ENCODE results near the gene TBCD.
"Not testable (repeated sequence)": the region's sequence is repeated elsewhere in the genome, so short reads cannot be mapped to it uniquely, and the experiment has no call there.

The TBCD gene

GRCh38 chr17:82984751-82985427 is 233.0 kb downstream of the TBCD start:
- no peak for DNase-seq (ENCODE audit: low read depth)
- no peak overlapping the region for H3K4me3 ChIP-seq (ENCODE audit: low read depth, low read length)

- H3K4me3 ChIP-seq (ENCODE audit: low read depth, low read length), result no peak overlapping the region
Observed at GRCh38 chr17:82985428-82985805, 233.6 kb downstream of the TBCD start.

GRCh38 chr17:82985973-82986372 is 234.1 kb downstream of the TBCD start:
- H3K4me3 ChIP-seq (ENCODE audit: low read depth, low read length), result no peak overlapping the region
- no peak for DNase-seq (ENCODE audit: low read depth)

More at GRCh38 chr17:82985428-82985805, 233.6 kb downstream of the TBCD start:
- DNase-seq (ENCODE audit: low read depth), result no peak

- DNase-seq (ENCODE audit: low read depth), result not testable (repeated sequence)
Observed at GRCh38 chr17:82989051-82989450, 237.2 kb downstream of the TBCD start.

GRCh38 chr17:82989881-82990280 is 238.0 kb downstream of the TBCD start:
- no peak for DNase-seq (ENCODE audit: low read depth)

More at GRCh38 chr17:82989051-82989450, 237.2 kb downstream of the TBCD start:
- H3K4me3 ChIP-seq (ENCODE audit: low read depth, low read length), result not testable (repeated sequence)

GRCh38 chr17:82993005-82993404 is 241.1 kb downstream of the TBCD start:
- DNase-seq (ENCODE audit: low read depth), result no peak
- no peak overlapping the region for H3K4me3 ChIP-seq (ENCODE audit: low read depth, low read length)

More at GRCh38 chr17:82989881-82990280, 238.0 kb downstream of the TBCD start:
- no peak overlapping the region for H3K4me3 ChIP-seq (ENCODE audit: low read depth, low read length)
